ENCODE data around the gene KAZN. TPM values are rescaled to one million over a fixed set of nuclear protein-coding genes. Genes with fewer than 3 reads are reported as not detected.

The KAZN gene
- total and polyA plus RNA-seq, 2 of the 8 experiments (the other 6 are each of a cell fraction or from before 2014, with no cell fraction given): 3.7 to 11.8 TPM

- Histone ChIP-seq H2AK5ac (ENCODE audit: low read depth, low read length) (no peak overlapping the region), H3K23me2 (ENCODE audit: low read depth, low read length) (no peaks in the 10 kb centered on the region), H4K5ac (ENCODE audit: insufficient read length, low read depth, low read length) (no peak overlapping the region), H3K9me3 (ENCODE audit: insufficient read depth in 2 of 2, low read depth in 1 of 2, low read length in 1 of 2) (no peaks in the 10 kb centered on the region), H2BK20ac (ENCODE audit: low read length) (no peak overlapping the region), H4K20me1 (replicated peaks in 1 of 2; ENCODE audit: control insufficient read depth in 1 of 2, insufficient read depth in 2 of 2, low read length in 2 of 2) (no peaks in the 10 kb centered on the region), H3K27me3 (replicated peaks in 1 of 4; ENCODE audit: control insufficient read depth in 3 of 4, extremely low read depth in 1 of 4, insufficient read depth in 3 of 4, low read length in 3 of 4) (no peaks in the 10 kb centered on the region), H3K36me3 (ENCODE audit: control insufficient read depth in 2 of 4, insufficient read depth in 4 of 4, low read length in 3 of 4) (no peaks in the 10 kb centered on the region), H2BK5ac (ENCODE audit: low read depth, low read length) (peak overlapping the region; percentile 24; the same call in 1 of the 2 replicates), H3K79me2 (ENCODE audit: control insufficient read depth in 1 of 2, insufficient read depth in 2 of 2, low read length in 2 of 2) (no peaks in the 10 kb centered on the region), H2BK12ac (ENCODE audit: low read depth, low read length) (no peak overlapping the region), H2AFZ (ENCODE audit: low read length) (no peak overlapping the region), H2BK120ac (replicated peaks; ENCODE audit: low read depth, low read length) (no peak overlapping the region), H3K14ac (ENCODE audit: insufficient read length) (no peak overlapping the region), H3K23ac (ENCODE audit: insufficient read length) (no peak overlapping the region), H3K79me1 (ENCODE audit: low read depth, low read length) (no peaks in the 10 kb centered on the region), H3K4me1 (replicated peaks in 1 of 4; ENCODE audit: control insufficient read depth in 3 of 4, insufficient read depth in 4 of 4, low read length in 3 of 4) (no peaks in the 10 kb centered on the region), H3K27ac (ENCODE audit: low read depth, low read length) (no peak overlapping the region), H3K56ac (replicated peaks; ENCODE audit: insufficient read length, low read depth, low read length) (no peak overlapping the region), H3K4me3 (ENCODE audit: extremely low read depth in 1 of 4, insufficient read depth in 2 of 4, low read depth in 3 of 4, low read length in 4 of 4) (no peak overlapping the region), H3K4me2 (ENCODE audit: insufficient read depth in 1 of 2, low read depth in 2 of 2, low read length in 2 of 2) (no peak overlapping the region), H3K9ac (replicated peaks in 1 of 4; ENCODE audit: extremely low read depth in 1 of 4, low read depth in 3 of 4, low read length in 3 of 4) (no peak overlapping the region), H2BK15ac (ENCODE audit: low read length) (no peak overlapping the region), H3K4ac (replicated peaks; ENCODE audit: insufficient read length, low read depth, low read length) (no peak overlapping the region), H4K8ac (ENCODE audit: extremely low read depth, insufficient read depth, low read length) (no peak overlapping the region), H4K91ac (replicated peaks; ENCODE audit: insufficient read length, low read length) (no peak overlapping the region), H3K18ac (ENCODE audit: extremely low read depth, low read length) (peak overlapping the region; percentile 48; the same call in 1 of the 2 replicates)
- whole genome bisulfite sequencing, 2 experiments (ENCODE audit: extremely low coverage in 1 of 2, insufficient coverage in 1 of 2, insufficient read length in 1 of 2, insufficient replicate concordance in 2 of 2, low coverage in 1 of 2, low lambda C conversion rate in 2 of 2, missing lambda C conversion rate in 1 of 2): 92% methylated on average over 6 of the region's 6 CpGs; no CpG with 5 or more reads in 1 of the 2 experiments
- DNase-seq (ENCODE audit: low read depth in 1 of 2, low spot score in 2 of 2) (no peak), FAIRE-seq (no peak)
- ChIA-PET CTCF (ENCODE audit: partially characterized antibody) (interaction anchor here (1.1 to 1.6 kb wide), 7 partner anchors 8 to 140 kb away, joined by 3 to 7 read pairs (median 3); no protein-coding TSS in a partner anchor), POLR2A (ENCODE audit: partially characterized antibody) (no interaction called here)
- no peak for TF ChIP-seq SP2 (IDR thresholded peaks at IDR 0.05; ENCODE audit: low read length)
- TF ChIP-seq TCF12 (IDR thresholded peaks at IDR 0.05; ENCODE audit: low read depth, low read length): no peak
- no peak for TF ChIP-seq ASH2L (IDR thresholded peaks at IDR 0.05; ENCODE audit: low read length)
- TF ChIP-seq GTF2F1 (IDR thresholded peaks at IDR 0.05; ENCODE audit: borderline replicate concordance, low read depth, low read length): no peak
- no peak for TF ChIP-seq NRF1 (IDR thresholded peaks at IDR 0.05; ENCODE audit: low read depth, low read length)
- TF ChIP-seq TAF1 (IDR thresholded peaks at IDR 0.05; ENCODE audit: low read depth, low read length): no peak
- TF ChIP-seq CHD2 (IDR thresholded peaks at IDR 0.05; ENCODE audit: low read length): no peak
- TF ChIP-seq SIN3A (conservative IDR thresholded peaks at IDR 0.05 in 1 of 2, IDR thresholded peaks at IDR 0.05 in 1 of 2; ENCODE audit: low read depth in 1 of 2, low read length in 2 of 2): no peak
- no peak for TF ChIP-seq ATF3 (IDR thresholded peaks at IDR 0.05; ENCODE audit: insufficient read depth, low read depth, low read length)
- TF ChIP-seq FOSL1 (IDR thresholded peaks at IDR 0.05; ENCODE audit: insufficient read depth, low read depth, low read length): no peak
- no peak for TF ChIP-seq SIRT6 (IDR thresholded peaks at IDR 0.05; ENCODE audit: low read length)
- no peak for TF ChIP-seq EGR1 (IDR thresholded peaks at IDR 0.05; ENCODE audit: borderline replicate concordance, low read depth, low read length)
- no peak for TF ChIP-seq EZH2 (IDR thresholded peaks at IDR 0.05; ENCODE audit: low read depth, low read length, severe bottlenecking)
- no peak for TF ChIP-seq TBP (IDR thresholded peaks at IDR 0.05; ENCODE audit: low read depth, low read length)
- TF ChIP-seq KDM5A (IDR thresholded peaks at IDR 0.05; ENCODE audit: low read length): no peak
Observed at GRCh38 chr1:14906665-14907064, 308.2 kb downstream of the KAZN start.
